Keratinocyte (primary cell): ENCODE measurements around the gene HEBP2. TPM values are rescaled to one million over a fixed set of nuclear protein-coding genes. Genes with fewer than 3 reads are reported as not detected.
A peak's percentile ranks its signal among the peaks of the same experiment; 100 is the strongest.

Source experiments
- DNase-seq: peaks from one replicate; pipeline ENCODE4 v3.0.0-alpha.2; 2011; ENCODE audit warnings: low read depth, missing footprints, low spot score
- FAIRE-seq: peaks from 2 replicates; lab custom pipeline; 2011; peaks lifted over from hg19 to GRCh38; lab: Jason Lieb, UNC
- H2AFZ ChIP-seq: 2 replicates; pipeline ENCODE4 v1.6.0; 2012; ENCODE audit warnings: low read length, control low read depth, inconsistent platforms; ENCODE audit not compliant: control insufficient read depth
- H3K27ac ChIP-seq: 2 replicates; pipeline ENCODE4 v1.5.1; 2011; ENCODE audit warnings: low read length; ENCODE audit not compliant: control insufficient read depth, insufficient read depth
- H3K27me3 ChIP-seq: 3 replicates; pipeline ENCODE4 v1.6.0; 2011; ENCODE audit warnings: low read length; ENCODE audit not compliant: control insufficient read depth, insufficient read depth; ENCODE audit errors: extremely low read depth
- H3K36me3 ChIP-seq, 2 experiments: 2 replicates in 1 of 2; 3 replicates in 1 of 2; pipeline ENCODE4 v1.5.1; 2011; ENCODE audit warnings: low read length in 2 of 2, mild to moderate bottlenecking in 1 of 2; ENCODE audit not compliant: control insufficient read depth in 2 of 2, insufficient read depth in 2 of 2; ENCODE audit errors: extremely low read depth in 1 of 2
- H3K4me1 ChIP-seq: 3 replicates; pipeline ENCODE4 v1.5.1; 2011; ENCODE audit warnings: low read length; ENCODE audit not compliant: control insufficient read depth, insufficient read depth; ENCODE audit errors: extremely low read depth
- H3K4me2 ChIP-seq: 3 replicates; pipeline ENCODE4 v1.6.0; 2011; ENCODE audit warnings: low read depth, low read length; ENCODE audit not compliant: control insufficient read depth, insufficient read depth; ENCODE audit errors: extremely low read depth
- H3K4me3 ChIP-seq, 3 experiments: fragments of 200-600 bp in 1 of 3; sonication (generic) in 1 of 3; 2 replicates in 2 of 3; 3 replicates in 1 of 3; pipeline ENCODE4 v1.5.1; 2011 to 2016; ENCODE audit warnings: low read length in 3 of 3, mild to moderate bottlenecking in 3 of 3, control low read depth in 2 of 3, inconsistent platforms in 1 of 3, low read depth in 1 of 3, mixed read lengths in 1 of 3, mixed run types in 1 of 3, moderate library complexity in 1 of 3; ENCODE audit not compliant: control insufficient read depth in 2 of 3, insufficient read depth in 2 of 3; ENCODE audit errors: extremely low read depth in 1 of 3
- H3K79me2 ChIP-seq: 2 replicates; pipeline ENCODE4 v1.6.0; 2012; ENCODE audit warnings: low read length; ENCODE audit not compliant: control insufficient read depth, insufficient read depth
- H3K9ac ChIP-seq: 3 replicates; pipeline ENCODE4 v1.6.0; 2011; ENCODE audit warnings: low read length; ENCODE audit not compliant: control insufficient read depth, insufficient read depth; ENCODE audit errors: extremely low read depth
- H3K9me1 ChIP-seq: 3 replicates; pipeline ENCODE4 v1.6.0; 2011; ENCODE audit warnings: low read length; ENCODE audit not compliant: control insufficient read depth, insufficient read depth; ENCODE audit errors: extremely low read depth
- H3K9me3 ChIP-seq: 2 replicates; pipeline ENCODE4 v1.5.1; 2012; ENCODE audit warnings: low read depth, low read length; ENCODE audit not compliant: control insufficient read depth
- H4K20me1 ChIP-seq: 3 replicates; pipeline ENCODE4 v1.6.0; 2011; ENCODE audit warnings: low read length; ENCODE audit not compliant: control insufficient read depth, insufficient read depth; ENCODE audit errors: extremely low read depth
- EZH2 ChIP-seq: IDR thresholded peaks from one replicate; pipeline ENCODE4 v1.6.1; 2012; ENCODE audit warnings: inconsistent platforms, mild to moderate bottlenecking, low read length, moderate library complexity
- dilution Hi-C: fragments of 300-500 bp; cut with MboI; formaldehyde crosslinking; loops from one replicate; pipeline ENCODE4 v1.7.0; 2020; ENCODE audit warnings: low sequenced_read_pairs; ENCODE audit not compliant: extremely low pct_ligation_motif_present
- polyA plus RNA-seq, 5 experiments: library from polyadenylated mRNA; depleted of rRNA in 3 of 5; stranded (reverse) in 3 of 5; stranded (forward) in 1 of 5; unstranded in 1 of 5; fragments of >200 nt; gene quantifications; 1 replicate in 1 of 5; 2 replicates in 3 of 5; 3 replicates in 1 of 5; pipeline versions ENCODE4 v1.2.1 to v1.2.3, GENCODE V29; 2011 to 2012; ENCODE audit warnings: missing spikeins in 2 of 5, low read depth in 1 of 5, low replicate concordance in 1 of 5
- TF ChIP-seq, protein P1 (sequence below), 3 experiments: IDR thresholded peaks in 1 of 3; conservative IDR thresholded peaks in 1 of 3; optimal IDR thresholded peaks in 1 of 3; 2 replicates in 2 of 3; 3 replicates in 1 of 3; pipeline versions ENCODE3 to v1.5.1; 2011; ENCODE audit warnings: low read length in 3 of 3, mild to moderate bottlenecking in 3 of 3, moderate library complexity in 2 of 3, control low read depth in 1 of 3, inconsistent platforms in 1 of 3; ENCODE audit not compliant: insufficient read depth in 2 of 3; ENCODE audit errors: extremely low read depth in 1 of 3

HEBP2 gene
- polyA plus RNA-seq, 1 donor (not counting 4 experiments of a cell fraction or from before 2014, with no cell fraction given), result 41.9 TPM

DNA sequence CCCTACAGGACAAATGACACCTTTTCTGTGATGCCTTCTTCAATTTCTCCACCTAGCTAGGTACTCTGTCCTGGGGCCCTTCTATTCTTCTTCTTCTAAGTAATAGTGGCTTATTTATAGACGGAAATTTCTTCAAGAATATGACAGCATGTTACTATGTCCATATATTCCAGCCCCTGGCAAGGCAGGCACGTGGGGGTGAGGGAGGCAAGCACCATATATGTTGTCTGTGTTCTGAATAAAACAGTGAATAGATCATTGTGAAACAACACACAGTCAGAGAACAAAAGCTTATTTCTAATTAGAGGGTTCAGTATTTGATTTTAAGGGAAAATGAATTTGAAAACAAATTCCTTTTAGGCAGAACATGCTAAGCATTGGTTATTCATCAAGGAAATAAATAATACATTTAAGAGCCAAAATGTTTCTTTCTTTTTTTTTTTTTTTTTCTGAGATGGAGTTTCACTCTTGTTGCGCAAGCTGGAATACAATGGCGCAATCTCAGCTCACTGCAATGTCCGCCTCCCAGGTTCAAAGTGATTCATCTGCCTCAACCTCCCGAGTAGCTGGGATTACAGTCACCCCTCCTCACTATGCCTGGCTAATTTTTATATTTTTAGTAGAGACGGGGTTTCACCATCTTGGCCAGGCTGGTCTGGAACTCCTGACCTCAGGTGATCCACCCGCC is 6.2 kb downstream of the HEBP2 start:
- TF ChIP-seq EZH2, result no peak
- no peak overlapping the region for H3K9ac ChIP-seq
- DNase-seq (no peak), FAIRE-seq (no peak)
- no peaks in the 10 kb centered on the region for H4K20me1 ChIP-seq
- peak overlapping the region; percentile 55 for H3K27ac ChIP-seq
- H3K79me2 ChIP-seq, result no peaks in the 10 kb centered on the region
- no peaks in the 10 kb centered on the region for H3K9me1 ChIP-seq
- H3K4me3 ChIP-seq, result no peak overlapping the region
- no peak overlapping the region for H2AFZ ChIP-seq
- H3K4me1 ChIP-seq, result peaks cover 22% of the 10 kb centered on the region
- H3K27me3 ChIP-seq, result no peaks in the 10 kb centered on the region
- H3K9me3 ChIP-seq, result no peaks in the 10 kb centered on the region
- peaks cover 30 to 44% of the 10 kb centered on the region in 2 experiments for H3K36me3 ChIP-seq
- H3K4me2 ChIP-seq, result peak overlapping the region; percentile 30
- dilution Hi-C loops, result no loop called here

DNA sequence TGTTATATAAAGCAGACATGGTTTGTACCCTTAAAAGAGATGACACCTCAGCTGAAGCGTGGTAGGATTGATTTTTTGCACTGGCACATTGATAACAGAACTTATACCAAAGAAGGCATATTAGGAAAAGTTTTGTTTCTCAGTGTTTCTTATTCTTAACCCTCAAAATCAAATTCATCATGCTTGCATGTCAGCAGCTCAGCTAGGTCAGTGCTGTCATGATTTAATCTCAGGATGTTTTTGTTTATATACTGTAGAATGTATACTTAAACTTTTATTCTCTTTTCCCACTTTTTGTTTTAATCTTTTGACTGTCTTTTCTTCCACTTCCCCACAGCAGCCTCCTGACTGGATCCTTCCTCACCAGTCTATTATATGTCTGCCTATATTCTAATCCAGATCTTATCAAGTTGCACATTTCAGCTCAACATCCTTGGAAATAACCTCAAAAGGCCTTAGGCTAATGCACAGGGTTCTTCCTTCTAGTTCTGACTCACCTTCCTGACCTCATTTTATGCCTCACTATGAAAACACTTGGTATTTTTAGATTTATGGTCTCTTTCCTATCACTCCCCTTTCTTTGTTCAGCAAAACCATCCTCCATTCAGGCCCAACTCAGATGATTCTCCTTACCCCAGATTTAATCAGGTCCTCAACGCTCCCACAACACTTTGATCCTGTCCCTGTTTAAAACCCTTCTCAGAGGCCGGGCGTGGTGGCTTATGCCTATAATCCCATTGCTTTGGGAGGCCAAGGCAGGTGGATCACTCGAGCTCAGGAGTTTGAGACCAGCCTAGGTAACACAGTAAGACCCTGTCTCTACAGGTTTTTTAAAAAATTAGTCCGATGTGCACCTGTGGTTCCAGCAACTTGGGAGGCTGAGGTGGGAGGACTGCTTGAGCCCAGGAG is 7.2 kb downstream of the HEBP2 start:
- no peaks in the 10 kb centered on the region for H3K79me2 ChIP-seq
- peak overlapping the region; percentile 63 for H3K27ac ChIP-seq
- TF ChIP-seq, protein P1, sequence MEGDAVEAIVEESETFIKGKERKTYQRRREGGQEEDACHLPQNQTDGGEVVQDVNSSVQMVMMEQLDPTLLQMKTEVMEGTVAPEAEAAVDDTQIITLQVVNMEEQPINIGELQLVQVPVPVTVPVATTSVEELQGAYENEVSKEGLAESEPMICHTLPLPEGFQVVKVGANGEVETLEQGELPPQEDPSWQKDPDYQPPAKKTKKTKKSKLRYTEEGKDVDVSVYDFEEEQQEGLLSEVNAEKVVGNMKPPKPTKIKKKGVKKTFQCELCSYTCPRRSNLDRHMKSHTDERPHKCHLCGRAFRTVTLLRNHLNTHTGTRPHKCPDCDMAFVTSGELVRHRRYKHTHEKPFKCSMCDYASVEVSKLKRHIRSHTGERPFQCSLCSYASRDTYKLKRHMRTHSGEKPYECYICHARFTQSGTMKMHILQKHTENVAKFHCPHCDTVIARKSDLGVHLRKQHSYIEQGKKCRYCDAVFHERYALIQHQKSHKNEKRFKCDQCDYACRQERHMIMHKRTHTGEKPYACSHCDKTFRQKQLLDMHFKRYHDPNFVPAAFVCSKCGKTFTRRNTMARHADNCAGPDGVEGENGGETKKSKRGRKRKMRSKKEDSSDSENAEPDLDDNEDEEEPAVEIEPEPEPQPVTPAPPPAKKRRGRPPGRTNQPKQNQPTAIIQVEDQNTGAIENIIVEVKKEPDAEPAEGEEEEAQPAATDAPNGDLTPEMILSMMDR (optimal IDR thresholded peaks at IDR 0.05 in 1 of 3, IDR thresholded peaks at IDR 0.05 in 1 of 3, conservative IDR thresholded peaks at IDR 0.05 in 1 of 3; ENCODE audit: extremely low read depth in 1 of 3, insufficient read depth in 2 of 3, low read length in 3 of 3), result no peak
- TF ChIP-seq EZH2, result no peak
- H3K4me3 ChIP-seq, result no peak overlapping the region
- H3K9me3 ChIP-seq, result no peaks in the 10 kb centered on the region
- peak overlapping the region; percentile 36 for H3K9ac ChIP-seq
- H3K9me1 ChIP-seq, result no peaks in the 10 kb centered on the region
- H3K27me3 ChIP-seq, result no peaks in the 10 kb centered on the region
- dilution Hi-C loops, result no loop called here
- H3K36me3 ChIP-seq, result peaks cover 29 to 40% of the 10 kb centered on the region in 2 experiments
- no peak overlapping the region for H2AFZ ChIP-seq
- DNase-seq, result peak; percentile 61
- peak overlapping the region; percentile 47 for H3K4me2 ChIP-seq
- no peaks in the 10 kb centered on the region for H4K20me1 ChIP-seq
- H3K4me1 ChIP-seq, result peaks cover 20% of the 10 kb centered on the region
- peak; percentile 85 for FAIRE-seq
